ENCODE data around the gene ZNF556.

The ZNF556 gene

DNA sequence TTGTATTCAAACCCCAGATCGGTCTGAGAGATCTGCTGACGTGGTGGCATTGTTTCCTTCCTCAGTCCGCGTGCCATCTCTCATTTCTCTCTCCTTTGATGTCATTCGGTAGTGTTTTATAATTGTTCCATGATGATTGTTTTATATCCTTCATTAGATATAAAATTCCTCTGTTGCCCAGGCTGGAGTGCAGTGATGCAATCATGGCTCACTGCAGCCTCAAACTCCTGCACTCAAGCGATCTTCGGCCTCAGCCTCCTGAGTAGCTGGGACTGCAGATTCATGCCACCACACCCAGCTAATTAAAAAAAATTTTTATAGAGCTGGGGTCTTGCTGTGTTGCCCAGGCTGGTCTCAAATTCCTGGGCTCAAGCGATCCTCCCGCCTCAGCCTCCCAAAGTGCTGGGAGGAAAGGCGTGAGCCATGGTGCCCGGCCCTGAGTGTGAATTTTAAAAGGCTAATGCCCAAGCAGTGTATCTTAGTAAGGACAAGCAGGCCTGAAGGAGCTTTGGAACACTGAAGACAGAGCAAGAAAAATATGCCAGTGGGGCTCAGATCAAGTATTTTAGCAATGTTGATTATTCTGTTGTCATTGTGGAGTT lies 38.9 kb downstream of the ZNF556 start:
- DNase-seq (ENCODE audit: low spot score) = no peak

DNA sequence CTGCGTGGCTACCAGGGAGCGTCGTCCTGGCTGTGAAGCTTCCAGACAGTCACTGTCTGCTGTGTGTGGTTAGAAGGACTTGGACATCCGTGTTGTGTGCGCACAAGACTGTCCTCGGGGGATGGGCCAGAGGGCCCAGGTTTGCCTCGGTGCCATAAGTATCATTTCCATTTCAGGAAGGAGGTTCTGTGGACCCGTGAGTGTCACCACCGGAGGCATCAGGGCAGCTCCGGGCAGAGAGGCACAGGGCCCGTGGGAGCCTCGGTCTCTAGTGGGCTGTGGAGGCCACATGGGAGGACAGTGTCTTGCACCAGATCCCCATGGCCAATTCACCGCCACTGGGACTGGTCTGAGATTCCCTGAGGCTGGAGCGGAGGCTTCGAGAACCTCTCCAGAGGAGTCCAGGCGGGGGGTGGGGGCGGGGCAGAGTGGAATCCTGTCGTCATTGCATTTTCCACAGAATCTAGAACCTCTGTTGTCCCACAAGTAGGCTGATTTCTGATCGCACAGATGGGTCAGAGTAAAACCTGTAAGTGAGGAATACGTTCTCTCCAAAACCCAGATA lies 39.6 kb downstream of the ZNF556 start:
- DNase-seq (ENCODE audit: low spot score) = no peak

DNA sequence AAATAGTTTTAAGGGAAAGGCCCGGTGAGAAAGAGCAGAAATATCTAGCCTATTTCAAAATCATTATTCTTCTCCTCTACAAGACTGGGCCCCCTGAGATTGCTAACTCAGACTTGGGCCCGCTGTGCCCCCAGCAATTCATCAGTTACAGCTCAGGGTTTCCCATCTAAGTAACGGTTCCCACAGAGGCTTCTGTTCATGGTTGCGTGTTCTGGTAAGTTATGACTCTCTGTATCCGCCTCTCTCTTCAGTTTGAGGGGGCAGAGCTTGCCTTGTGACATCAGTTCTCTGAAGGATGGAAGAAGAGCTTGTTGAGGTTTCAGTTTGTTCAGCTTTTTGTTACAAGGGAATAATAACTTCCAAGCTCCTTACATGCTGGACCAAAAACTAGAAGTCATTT lies 45.2 kb downstream of the ZNF556 start:
- no peak for DNase-seq (ENCODE audit: low spot score)

DNA sequence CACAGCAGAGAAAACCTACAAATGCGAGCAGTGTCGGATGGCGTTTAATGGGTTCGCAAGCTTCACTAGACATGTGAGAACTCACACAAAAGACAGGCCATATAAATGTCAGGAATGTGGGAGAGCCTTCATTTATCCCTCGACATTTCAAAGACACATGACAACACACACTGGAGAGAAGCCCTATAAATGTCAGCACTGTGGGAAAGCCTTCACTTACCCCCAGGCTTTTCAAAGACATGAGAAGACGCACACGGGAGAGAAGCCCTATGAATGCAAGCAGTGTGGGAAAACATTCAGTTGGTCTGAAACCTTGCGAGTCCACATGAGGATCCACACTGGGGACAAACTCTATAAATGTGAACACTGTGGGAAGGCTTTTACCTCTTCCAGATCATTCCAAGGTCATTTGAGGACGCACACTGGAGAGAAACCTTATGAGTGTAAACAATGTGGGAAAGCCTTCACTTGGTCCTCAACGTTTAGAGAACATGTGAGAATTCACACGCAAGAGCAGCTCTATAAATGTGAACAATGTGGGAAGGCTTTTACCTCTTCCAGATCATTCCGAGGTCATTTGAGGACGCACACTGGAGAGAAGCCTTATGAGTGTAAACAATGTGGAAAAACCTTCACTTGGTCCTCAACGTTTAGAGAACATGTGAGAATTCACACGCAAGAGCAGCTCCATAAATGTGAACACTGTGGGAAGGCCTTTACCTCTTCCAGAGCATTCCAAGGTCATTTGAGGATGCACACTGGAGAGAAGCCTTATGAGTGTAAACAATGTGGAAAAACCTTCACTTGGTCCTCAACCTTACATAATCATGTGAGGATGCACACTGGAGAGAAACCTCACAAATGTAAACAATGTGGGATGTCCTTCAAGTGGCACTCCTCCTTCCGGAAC lies 50.4 kb downstream of the ZNF556 start:
- no peak for DNase-seq (ENCODE audit: low spot score)

DNA sequence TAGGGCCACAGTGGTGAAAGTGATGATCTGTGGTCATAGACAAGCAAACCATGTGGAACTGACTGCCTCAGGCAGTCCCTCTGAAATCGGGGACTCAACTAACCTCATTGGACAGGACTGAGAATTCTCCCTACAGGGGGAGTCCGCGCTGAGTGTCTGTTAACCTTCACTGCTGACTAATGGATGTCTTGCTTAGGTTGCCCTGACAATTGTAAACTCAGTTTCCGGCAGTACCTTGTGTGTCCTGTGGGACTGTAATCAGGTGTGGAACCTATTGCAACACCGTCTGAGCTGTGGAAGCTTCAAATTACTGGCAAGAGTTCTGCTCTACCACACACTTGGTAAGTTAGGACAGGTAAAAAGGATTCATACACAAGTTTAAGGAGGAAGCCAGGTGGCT lies 55.9 kb downstream of the ZNF556 start:
- no peak for DNase-seq (ENCODE audit: low spot score)

DNA sequence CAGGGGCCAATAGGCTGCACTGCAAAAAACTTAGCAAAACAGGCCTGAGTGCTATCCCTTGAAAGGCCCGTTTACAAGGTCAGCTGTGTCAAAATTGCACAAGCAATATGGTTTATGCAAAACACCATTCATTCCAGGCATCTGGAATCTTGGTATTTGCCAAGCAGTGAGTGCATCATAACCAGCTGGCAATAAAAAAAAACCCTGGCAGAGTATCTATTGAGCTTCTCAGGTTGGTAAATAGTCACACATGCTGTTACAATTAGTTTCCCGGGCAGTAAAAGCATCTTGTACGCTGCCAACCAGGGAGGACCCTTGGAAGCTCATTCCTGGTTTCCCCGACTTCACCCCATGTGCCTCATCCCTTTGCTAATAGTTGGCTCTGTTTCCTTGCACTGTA lies 56.4 kb downstream of the ZNF556 start:
- no peak for DNase-seq (ENCODE audit: low spot score)

DNA sequence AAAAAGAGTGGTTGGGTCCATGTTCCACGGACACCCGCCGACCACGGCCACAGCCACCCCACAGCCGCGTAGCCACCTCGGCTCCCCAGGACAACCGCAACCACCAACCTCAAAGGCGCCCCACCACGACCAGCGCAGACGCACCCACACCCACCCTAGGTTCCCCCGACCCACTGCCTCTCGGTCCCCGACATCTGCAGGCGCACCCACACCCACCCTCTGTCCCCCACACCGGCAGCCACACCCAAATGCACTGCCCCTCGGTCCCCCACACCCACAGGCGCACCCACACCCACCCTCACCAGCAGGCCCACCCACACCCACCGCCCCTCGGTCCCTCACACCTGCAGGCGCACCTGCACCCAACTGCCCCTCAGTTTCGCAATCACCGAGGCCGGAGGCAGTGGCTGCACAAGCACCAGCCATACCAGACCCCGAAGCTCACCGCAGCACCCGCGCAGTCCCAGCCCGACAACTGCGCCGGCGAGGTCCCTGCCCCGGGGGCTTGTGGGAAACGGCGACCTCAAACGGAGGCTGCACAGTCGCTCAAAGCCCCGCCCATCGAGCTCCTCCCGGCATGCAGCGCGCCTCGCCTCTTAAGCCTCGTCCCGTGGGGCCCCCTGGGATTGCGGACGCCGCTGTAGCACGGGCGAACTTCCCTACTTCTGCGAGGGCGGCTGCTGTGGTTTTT lies 59.4 kb downstream of the ZNF556 start:
- DNase-seq (ENCODE audit: low spot score) = no peak

DNA sequence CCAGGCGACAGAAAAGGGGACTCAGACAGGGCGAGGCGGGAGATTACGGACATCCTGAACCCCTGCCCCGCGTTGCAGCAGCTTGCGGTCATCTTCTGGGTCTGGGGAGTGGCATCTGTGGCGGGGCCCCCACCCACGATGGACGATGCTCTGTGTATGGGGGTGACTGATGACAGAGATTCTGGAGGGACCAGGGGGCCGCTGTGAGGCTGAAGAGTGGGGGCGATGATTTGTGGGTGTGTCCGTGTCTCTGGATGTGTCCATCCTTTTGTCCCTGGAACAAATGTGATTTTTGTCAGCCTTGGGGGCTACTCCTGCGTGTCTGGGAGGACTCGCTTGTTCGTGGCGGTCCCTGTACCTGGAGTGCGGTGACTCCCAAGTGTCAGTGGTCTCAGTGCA lies 59.9 kb downstream of the ZNF556 start:
- DNase-seq (ENCODE audit: low spot score) = no peak
